ENCODE data around the gene HOXB13. TPM values are rescaled to one million over a fixed set of nuclear protein-coding genes. Genes with fewer than 3 reads are reported as not detected.

HOXB13 gene
- polyA plus RNA-seq, 1 experiment = 0.70 TPM

DNA sequence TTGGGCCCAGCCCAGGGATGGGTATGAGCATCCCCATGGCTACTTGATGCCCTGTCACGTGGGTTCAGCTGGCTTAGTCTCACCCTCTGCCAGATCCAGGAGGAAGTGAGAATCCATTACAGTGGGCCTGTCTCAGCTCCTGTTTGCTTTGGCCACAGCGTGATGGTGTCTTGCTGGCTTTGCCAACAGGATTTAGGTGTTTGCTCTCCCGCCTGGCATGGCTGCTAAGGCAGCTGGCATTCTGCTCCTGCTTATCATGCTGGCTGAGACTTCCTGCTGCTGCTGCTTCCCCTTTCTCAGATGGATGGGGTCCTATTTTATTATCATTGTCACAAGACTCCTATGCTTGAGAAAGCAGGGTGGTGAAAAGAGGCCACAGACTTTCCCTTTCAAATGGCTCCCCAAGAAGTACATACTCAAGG, 28.3 kb upstream of the HOXB13 start:
- TF ChIP-seq, protein P1, sequence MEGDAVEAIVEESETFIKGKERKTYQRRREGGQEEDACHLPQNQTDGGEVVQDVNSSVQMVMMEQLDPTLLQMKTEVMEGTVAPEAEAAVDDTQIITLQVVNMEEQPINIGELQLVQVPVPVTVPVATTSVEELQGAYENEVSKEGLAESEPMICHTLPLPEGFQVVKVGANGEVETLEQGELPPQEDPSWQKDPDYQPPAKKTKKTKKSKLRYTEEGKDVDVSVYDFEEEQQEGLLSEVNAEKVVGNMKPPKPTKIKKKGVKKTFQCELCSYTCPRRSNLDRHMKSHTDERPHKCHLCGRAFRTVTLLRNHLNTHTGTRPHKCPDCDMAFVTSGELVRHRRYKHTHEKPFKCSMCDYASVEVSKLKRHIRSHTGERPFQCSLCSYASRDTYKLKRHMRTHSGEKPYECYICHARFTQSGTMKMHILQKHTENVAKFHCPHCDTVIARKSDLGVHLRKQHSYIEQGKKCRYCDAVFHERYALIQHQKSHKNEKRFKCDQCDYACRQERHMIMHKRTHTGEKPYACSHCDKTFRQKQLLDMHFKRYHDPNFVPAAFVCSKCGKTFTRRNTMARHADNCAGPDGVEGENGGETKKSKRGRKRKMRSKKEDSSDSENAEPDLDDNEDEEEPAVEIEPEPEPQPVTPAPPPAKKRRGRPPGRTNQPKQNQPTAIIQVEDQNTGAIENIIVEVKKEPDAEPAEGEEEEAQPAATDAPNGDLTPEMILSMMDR (IDR thresholded peaks at IDR 0.05; ENCODE audit: insufficient read depth, low read depth, low read length) = no peak
- CTCF ChIA-PET = no interaction called here
- no peak for DNase-seq (ENCODE audit: low read depth)
- Histone ChIP-seq H3K36me3 (ENCODE audit: control insufficient read depth, insufficient read depth, low read length) (no peaks in the 10 kb centered on the region), H3K4me3 (ENCODE audit: low read depth, low read length) (no peak overlapping the region), H3K27me3 (ENCODE audit: control insufficient read depth, insufficient read depth, low read length) (peaks cover 35% of the 10 kb centered on the region)
- POLR2A ChIA-PET = no interaction called here

DNA sequence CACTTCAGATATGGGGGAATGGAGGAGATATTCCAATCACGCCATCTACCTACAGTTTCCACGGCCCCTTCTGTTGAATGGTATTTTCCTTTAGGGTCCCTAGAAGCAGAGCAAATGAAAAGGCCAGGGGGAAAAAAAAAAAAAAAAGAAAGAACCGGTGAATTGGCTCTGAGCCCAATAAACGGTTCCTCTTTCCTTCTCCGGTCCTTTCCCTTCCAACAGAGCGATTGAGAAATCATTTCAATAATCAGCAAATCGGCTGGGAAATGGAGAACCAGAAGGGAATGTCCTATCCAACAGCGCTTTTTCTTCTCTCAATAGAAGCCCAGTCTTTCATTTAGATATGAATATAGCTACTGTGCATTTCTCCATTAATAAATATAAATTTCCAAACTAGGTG, 26.8 kb upstream of the HOXB13 start:
- ChIA-PET CTCF (interaction anchor here (0.6 to 1.5 kb wide), 2 partner anchors 9 to 31 kb away, joined by 3 read pairs; no protein-coding TSS in a partner anchor), POLR2A (no interaction called here)
- no peak for DNase-seq (ENCODE audit: low read depth)
- Histone ChIP-seq H3K36me3 (ENCODE audit: control insufficient read depth, insufficient read depth, low read length) (no peaks in the 10 kb centered on the region), H3K27me3 (ENCODE audit: control insufficient read depth, insufficient read depth, low read length) (peaks cover 48% of the 10 kb centered on the region), H3K4me3 (ENCODE audit: low read depth, low read length) (no peak overlapping the region)
- TF ChIP-seq, protein P1 (IDR thresholded peaks at IDR 0.05; ENCODE audit: insufficient read depth, low read depth, low read length) = no peak

DNA sequence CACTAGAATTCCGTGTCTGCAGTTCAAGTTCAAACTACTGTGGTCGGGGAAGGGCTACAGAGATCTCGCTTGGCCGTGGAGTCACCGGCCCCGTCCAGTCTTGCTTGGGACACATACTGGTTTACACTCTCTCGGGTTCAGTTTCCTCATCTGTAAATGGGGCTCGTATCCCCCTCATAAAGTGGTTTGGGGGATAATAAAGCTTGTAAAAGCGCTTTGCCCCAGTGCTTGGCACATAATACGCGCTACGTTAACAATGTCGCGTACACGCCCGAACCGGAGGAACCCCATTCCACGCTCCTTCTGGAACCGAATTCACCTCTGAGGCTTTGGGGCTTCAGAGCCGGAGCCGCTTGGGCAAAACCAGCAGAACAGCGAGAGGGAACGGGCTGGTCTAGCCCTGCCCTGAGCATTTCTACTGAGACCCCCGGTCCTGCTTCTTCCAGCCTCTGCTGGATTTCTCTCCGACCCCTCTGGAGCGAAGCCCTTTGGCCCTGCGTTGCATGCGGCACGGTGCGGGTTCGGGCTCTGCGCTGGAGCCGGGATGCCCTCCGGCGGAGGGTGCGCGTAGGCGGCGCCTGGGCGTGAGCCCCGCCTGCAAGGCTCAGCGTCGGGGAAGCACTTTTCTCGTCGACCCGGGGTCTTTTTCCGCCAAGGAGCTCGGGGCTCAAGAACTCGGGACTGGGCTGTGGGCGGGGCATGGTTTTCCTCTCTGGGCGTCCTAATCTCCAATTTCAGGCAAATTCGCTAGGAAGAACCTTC, 26.1 kb upstream of the HOXB13 start:
- no peak for DNase-seq (ENCODE audit: low read depth)
- Histone ChIP-seq H3K36me3 (ENCODE audit: control insufficient read depth, insufficient read depth, low read length) (no peaks in the 10 kb centered on the region), H3K4me3 (ENCODE audit: low read depth, low read length) (no peak overlapping the region), H3K27me3 (ENCODE audit: control insufficient read depth, insufficient read depth, low read length) (peaks cover 55% of the 10 kb centered on the region)
- POLR2A ChIA-PET = no interaction called here
- CTCF ChIA-PET = interaction anchor here (1.5 kb wide), 1 partner anchor 30 kb away, joined by 3 read pairs; no protein-coding TSS in a partner anchor
- TF ChIP-seq, protein P1 (IDR thresholded peaks at IDR 0.05; ENCODE audit: insufficient read depth, low read depth, low read length) = no peak

DNA sequence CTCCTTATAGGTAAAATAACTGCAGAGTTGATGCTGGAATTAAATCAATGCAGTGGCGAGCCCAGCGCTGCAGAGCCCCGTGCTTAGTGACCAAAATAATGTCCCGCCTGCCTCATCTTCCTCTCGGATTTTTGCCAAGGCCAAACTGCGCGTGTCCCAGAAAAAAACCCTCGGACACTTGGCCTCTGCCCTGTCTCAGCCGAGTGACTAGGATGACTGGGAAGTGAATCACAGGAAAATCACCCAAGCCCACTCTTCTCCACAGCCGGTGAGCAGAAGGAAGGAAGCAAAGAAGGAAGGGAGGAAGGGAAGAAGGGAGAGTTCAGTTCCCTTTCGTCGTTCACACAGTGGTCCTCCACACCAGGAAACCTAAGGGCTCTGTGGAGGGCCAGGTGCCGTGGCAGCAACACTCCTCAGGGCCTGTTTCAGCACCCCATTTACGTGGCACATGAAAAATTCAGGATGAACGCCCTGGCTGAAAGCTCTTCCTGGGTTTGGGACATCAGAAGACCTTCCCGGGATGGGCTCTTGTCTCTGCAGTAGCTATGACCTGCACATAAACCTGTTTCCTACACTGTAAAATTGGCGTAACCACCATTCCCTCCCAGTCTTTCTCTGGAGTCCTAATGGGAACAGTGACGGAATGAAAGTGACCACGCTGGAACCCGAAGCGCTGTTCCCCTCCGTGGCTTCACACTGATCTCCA, 25.4 kb upstream of the HOXB13 start:
- POLR2A ChIA-PET = interaction anchor here (0.5 kb wide), 1 partner anchor 114 kb away, joined by 3 read pairs; no protein-coding TSS in a partner anchor
- CTCF ChIA-PET = interaction anchor here (0.9 to 1.5 kb wide), 2 partner anchors 29 to 30 kb away, joined by 3 to 4 read pairs; no protein-coding TSS in a partner anchor
- H3K36me3 ChIP-seq (ENCODE audit: control insufficient read depth, insufficient read depth, low read length) = no peaks in the 10 kb centered on the region
- TF ChIP-seq, protein P1 (IDR thresholded peaks at IDR 0.05; ENCODE audit: insufficient read depth, low read depth, low read length) = no peak
- H3K4me3 ChIP-seq (ENCODE audit: low read depth, low read length) = no peak overlapping the region
- DNase-seq (ENCODE audit: low read depth) = no peak
- H3K27me3 ChIP-seq (ENCODE audit: control insufficient read depth, insufficient read depth, low read length) = peaks cover 59% of the 10 kb centered on the region

All from BJ (cell line).